Endothelial cell of umbilical vein (primary cell): Measurements from ENCODE around the gene P2RY2. TPM values are rescaled to one million over a fixed set of nuclear protein-coding genes. Genes with fewer than 3 reads are reported as not detected.

ENCODE experiments used
- BruUV-seq: library from RNA; stranded (reverse); fragments of 400-500 nt; replicated peaks from 2 replicates; lab custom pipeline; 2021; lab: Mats Ljungman, UMichigan
- CTCF ChIA-PET: fragments of 300-600, 350-600 bp; sonication (Branson Sonifier 250); formaldehyde crosslinking; loops from one replicate; lab custom pipeline; 2021; ENCODE audit warnings: antibody characterized with exemption, inconsistent platforms; lab: Charles Lee
- POLR2A ChIA-PET: fragments of 300-600, 350-600 bp; sonication (Branson Sonifier 250); formaldehyde crosslinking; loops from one replicate; lab custom pipeline; 2021; ENCODE audit warnings: antibody characterized with exemption, inconsistent platforms; lab: Charles Lee
- DNase-seq: peaks from one replicate; pipeline ENCODE4 v3.0.0-alpha.2; 2011; ENCODE audit warnings: low read depth, low spot score
- FAIRE-seq: peaks from 2 replicates; lab custom pipeline; 2011; peaks lifted over from hg19 to GRCh38; lab: Jason Lieb, UNC
- H2AFZ ChIP-seq: 2 replicates; pipeline ENCODE4 v1.6.0; 2012; ENCODE audit warnings: low read depth, low read length, control low read depth, inconsistent platforms
- H3K27ac ChIP-seq: 2 replicates; pipeline ENCODE4 v1.5.1; 2011; ENCODE audit warnings: low read depth, mild to moderate bottlenecking, control low read depth, low read length, moderate library complexity; ENCODE audit not compliant: insufficient read depth
- H3K27me3 ChIP-seq, 2 experiments: 2 replicates each; pipeline versions ENCODE4 v1.6.0 to v1.6.1; 2011; ENCODE audit warnings: low read length in 2 of 2, mixed read lengths in 1 of 2; ENCODE audit not compliant: control insufficient read depth in 2 of 2, insufficient read depth in 2 of 2
- H3K36me3 ChIP-seq, 2 experiments: 2 replicates in 1 of 2; 3 replicates in 1 of 2; pipeline ENCODE4 v1.5.1; 2011; ENCODE audit warnings: low read length in 2 of 2, mild to moderate bottlenecking in 1 of 2, moderate library complexity in 1 of 2; ENCODE audit not compliant: control insufficient read depth in 2 of 2, insufficient read depth in 2 of 2; ENCODE audit errors: extremely low read depth in 1 of 2
- H3K4me1 ChIP-seq: 3 replicates; pipeline ENCODE4 v1.5.1; 2011; ENCODE audit warnings: mild to moderate bottlenecking, low read length; ENCODE audit not compliant: control insufficient read depth, insufficient read depth; ENCODE audit errors: extremely low read depth
- H3K4me2 ChIP-seq: 2 replicates; pipeline ENCODE4 v1.6.1; 2011; ENCODE audit warnings: low read length, control low read depth, mixed read lengths; ENCODE audit not compliant: insufficient read depth
- H3K4me3 ChIP-seq, 3 experiments: fragments of 200-600 bp in 1 of 3; sonication (generic), shearing (Covaris generic) in 1 of 3; replicated peaks in 1 of 3; 2 replicates each; pipeline ENCODE4 v1.5.1; 2011 to 2016; ENCODE audit warnings: control low read depth in 3 of 3, low read length in 3 of 3, mild to moderate bottlenecking in 2 of 3, inconsistent platforms in 1 of 3, low read depth in 1 of 3, moderate library complexity in 1 of 3; ENCODE audit not compliant: insufficient read depth in 1 of 3
- H3K79me2 ChIP-seq: 2 replicates; pipeline ENCODE4 v1.6.0; 2012; ENCODE audit warnings: low read length, inconsistent platforms; ENCODE audit not compliant: control insufficient read depth, insufficient read depth
- H3K9ac ChIP-seq: replicated peaks from 2 replicates; pipeline ENCODE3; 2011; ENCODE audit warnings: low read length, control low read depth; ENCODE audit not compliant: insufficient read depth; ENCODE audit errors: extremely low read depth
- H3K9me1 ChIP-seq: replicated peaks from 3 replicates; pipeline ENCODE4 v1.6.0; 2011; ENCODE audit warnings: mild to moderate bottlenecking, low read length; ENCODE audit not compliant: control insufficient read depth, insufficient read depth; ENCODE audit errors: extremely low read depth
- H3K9me3 ChIP-seq: replicated peaks from 2 replicates; pipeline ENCODE4 v1.5.1; 2012; ENCODE audit warnings: low read length, inconsistent platforms; ENCODE audit not compliant: control insufficient read depth, insufficient read depth
- H4K20me1 ChIP-seq: replicated peaks from 2 replicates; pipeline ENCODE3; 2011; ENCODE audit warnings: mild to moderate bottlenecking, low read length; ENCODE audit not compliant: control insufficient read depth, insufficient read depth; ENCODE audit errors: extremely low read depth
- CTCF ChIP-seq, 2 donors: IDR thresholded peaks; 1 replicate in 1 of 2; 2 replicates in 1 of 2; pipeline ENCODE4 v1.5.1; 2011; ENCODE audit warnings: low read length in 2 of 2, mild to moderate bottlenecking in 2 of 2, moderate library complexity in 2 of 2, control low read depth in 1 of 2, inconsistent platforms in 1 of 2, low read depth in 1 of 2; ENCODE audit not compliant: insufficient read depth in 1 of 2; ENCODE audit errors: extremely low read depth in 1 of 2
- EZH2 ChIP-seq: IDR thresholded peaks from 2 replicates; pipeline ENCODE4 v1.6.1; 2012; ENCODE audit warnings: borderline replicate concordance, low read depth, mild to moderate bottlenecking, moderate library complexity, low read length, inconsistent platforms; ENCODE audit not compliant: severe bottlenecking
- FOS ChIP-seq: IDR thresholded peaks from 2 replicates; pipeline ENCODE4 v1.6.1; 2011; ENCODE audit warnings: mild to moderate bottlenecking, low read length, moderate library complexity, borderline replicate concordance; ENCODE audit not compliant: insufficient read depth
- GATA2 ChIP-seq: IDR thresholded peaks from 2 replicates; pipeline ENCODE4 v1.7.0; 2011; ENCODE audit warnings: low read depth, mild to moderate bottlenecking, moderate library complexity, mixed read lengths, low read length; ENCODE audit not compliant: insufficient read length, insufficient read depth
- JUN ChIP-seq: IDR thresholded peaks from 2 replicates; pipeline ENCODE4 v1.6.1; 2011; ENCODE audit warnings: borderline replicate concordance, low read depth; ENCODE audit not compliant: insufficient read length, insufficient read depth
- MAX ChIP-seq: IDR thresholded peaks from 2 replicates; pipeline ENCODE4 v1.6.1; 2011; ENCODE audit not compliant: insufficient read depth, insufficient read length
- MYC ChIP-seq: IDR thresholded peaks from one replicate; pipeline ENCODE4 v1.6.1; 2011; ENCODE audit warnings: mild to moderate bottlenecking, low read depth, low read length
- POLR2A ChIP-seq: IDR thresholded peaks from 2 replicates; pipeline ENCODE4 v1.6.1; 2012; ENCODE audit warnings: low read depth, mild to moderate bottlenecking, control low read depth, low read length
- POLR2AphosphoS5 ChIP-seq: IDR thresholded peaks from 2 replicates; pipeline ENCODE4 v1.6.1; 2012; ENCODE audit warnings: low read depth, mild to moderate bottlenecking, control low read depth, low read length, moderate library complexity; ENCODE audit not compliant: insufficient read depth
- dilution Hi-C: fragments of 300-500 bp; cut with MboI; formaldehyde crosslinking; loops from one replicate; pipeline ENCODE4 v1.15.0; 2019; ENCODE audit warnings: low sequenced_read_pairs; ENCODE audit not compliant: extremely low pct_ligation_motif_present
- intact Hi-C: fragments of 100-400 bp; cut with micrococcal nuclease; formaldehyde crosslinking; loops from one replicate; pipeline ENCODE4 v1.10.0; 2022
- polyA plus RNA-seq, 4 experiments: library from polyadenylated mRNA; depleted of rRNA in 3 of 4; stranded (reverse) in 3 of 4; unstranded in 1 of 4; fragments of >200 nt; gene quantifications; 2 replicates each; pipeline versions ENCODE4 v1.2.1 to v1.2.3, GENCODE V29; 2011 to 2012; ENCODE audit warnings: missing spikeins in 1 of 4
- total RNA-seq: library from RNA; stranded (reverse); gene quantifications from 2 replicates; pipeline ENCODE4 v1.2.3, GENCODE V29; 2021

Gene P2RY2
- total and polyA plus RNA-seq, 2 donors (not counting 3 experiments of a cell fraction or from before 2014, with no cell fraction given), result 4.8 to 5.6 TPM

DNA sequence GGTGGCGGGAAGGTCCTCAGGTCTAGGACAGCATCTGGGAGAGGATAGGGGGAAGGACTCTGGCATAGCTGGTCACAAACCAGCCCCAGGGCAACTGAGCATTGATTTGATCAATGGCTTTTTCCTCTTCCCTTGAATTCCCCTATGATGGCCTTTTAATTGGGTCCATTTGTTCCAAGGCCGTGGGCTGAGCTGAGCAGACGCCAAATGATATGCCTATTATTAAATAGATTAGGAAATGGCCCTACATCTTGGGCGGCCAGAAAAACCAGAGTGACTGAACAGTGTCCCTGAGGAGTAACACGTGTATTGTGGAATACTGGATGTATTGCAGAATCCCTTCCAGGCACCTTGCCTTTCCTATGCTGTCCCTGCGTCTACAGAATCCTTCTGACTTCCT is 27.4 kb downstream of the P2RY2 start:
- intact Hi-C loops (no loop called here), dilution Hi-C loops (no loop called here)
- H3K27me3 ChIP-seq, result no peaks in the 10 kb centered on the region
- H3K9me1 ChIP-seq, result no peaks in the 10 kb centered on the region
- no peaks in the 10 kb centered on the region for H3K79me2 ChIP-seq
- H3K36me3 ChIP-seq, result no peaks in the 10 kb centered on the region
- H3K4me2 ChIP-seq, result no peak overlapping the region
- no peak overlapping the region for H3K4me3 ChIP-seq
- peaks cover 5% of the 10 kb centered on the region for H3K4me1 ChIP-seq
- TF ChIP-seq MYC (no peak), CTCF (IDR thresholded peaks at IDR 0.05; ENCODE audit: extremely low read depth in 1 of 2, insufficient read depth in 1 of 2, low read depth in 1 of 2, low read length in 2 of 2) (no peak), JUN (no peak), FOS (no peak), GATA2 (no peak), POLR2A (no peak), MAX (no peak), EZH2 (no peak), POLR2AphosphoS5 (no peak)
- DNase-seq, result no peak
- ChIA-PET POLR2A (interaction anchor here (0.7 kb wide), 1 partner anchor 412 kb away, joined by 5 read pairs; no protein-coding TSS in a partner anchor), CTCF (interaction anchor here (1.3 to 4.8 kb wide), 5 partner anchors 10 to 520 kb away, joined by 3 to 56 read pairs (median 8); no protein-coding TSS in a partner anchor)
- no TSS peak for BruUV-seq
- no peak overlapping the region for H3K27ac ChIP-seq
- no peaks in the 10 kb centered on the region for H4K20me1 ChIP-seq
- no peak for FAIRE-seq
- no peak overlapping the region for H2AFZ ChIP-seq
- no peak overlapping the region for H3K9ac ChIP-seq
- H3K9me3 ChIP-seq, result no peaks in the 10 kb centered on the region
